WTC11 (cell line): ENCODE measurements around the gene NANOS1. TPM values are rescaled to one million over a fixed set of nuclear protein-coding genes. Genes with fewer than 3 reads are reported as not detected.

Experiments used
- AFF4 ChIP-seq: sonication (generic); formaldehyde crosslinking; IDR thresholded peaks from 2 replicates; pipeline ENCODE4 v1.8.1; 2023; ENCODE audit warnings: mild to moderate bottlenecking, missing genetic modification reagents, borderline replicate concordance
- ATF6 ChIP-seq: sonication (generic); formaldehyde crosslinking; IDR thresholded peaks from 2 replicates; pipeline ENCODE4 v1.8.1; 2023; ENCODE audit warnings: mild to moderate bottlenecking, missing genetic modification reagents
- E2F1 ChIP-seq: sonication (generic); formaldehyde crosslinking; IDR thresholded peaks from 2 replicates; pipeline ENCODE4 v1.8.0; 2022; ENCODE audit warnings: mild to moderate bottlenecking, missing genetic modification reagents
- E2F4 ChIP-seq: sonication (generic); formaldehyde crosslinking; IDR thresholded peaks from 2 replicates; pipeline ENCODE4 v1.8.1; 2022; ENCODE audit warnings: low read depth, mild to moderate bottlenecking, moderate library complexity, missing genetic modification reagents, borderline replicate concordance
- FOXJ3 ChIP-seq: sonication (generic); formaldehyde crosslinking; IDR thresholded peaks from 2 replicates; pipeline ENCODE4 v1.9.0; 2021; ENCODE audit warnings: missing genetic modification reagents, mild to moderate bottlenecking, borderline replicate concordance
- FOXK1 ChIP-seq: sonication (generic); formaldehyde crosslinking; IDR thresholded peaks from 2 replicates; pipeline ENCODE4 v1.8.0; 2022; ENCODE audit warnings: mild to moderate bottlenecking, moderate library complexity, missing genetic modification reagents
- IRF1 ChIP-seq: sonication (generic); formaldehyde crosslinking; IDR thresholded peaks from 2 replicates; pipeline ENCODE4 v1.8.0; 2023; ENCODE audit warnings: missing genetic modification reagents
- MYBL2 ChIP-seq: sonication (generic); formaldehyde crosslinking; IDR thresholded peaks from 2 replicates; pipeline ENCODE4 v1.8.1; 2023; ENCODE audit warnings: mild to moderate bottlenecking, moderate library complexity, missing genetic modification reagents
- NR3C1 ChIP-seq: sonication (generic); formaldehyde crosslinking; conservative IDR thresholded peaks from 2 replicates; pipeline ENCODE4 v1.8.1; 2023; ENCODE audit warnings: low read depth, mild to moderate bottlenecking, missing genetic modification reagents
- PRDM15 ChIP-seq: sonication (generic); formaldehyde crosslinking; IDR thresholded peaks from 2 replicates; pipeline ENCODE4 v1.8.0; 2022; ENCODE audit warnings: missing genetic modification reagents
- PREB ChIP-seq: sonication (generic); formaldehyde crosslinking; IDR thresholded peaks from 2 replicates; pipeline ENCODE4 v1.8.1; 2022; ENCODE audit warnings: mild to moderate bottlenecking, missing genetic modification reagents, moderate library complexity, borderline replicate concordance
- PRRX2 ChIP-seq: fragments of 250-450 bp; sonication (Bioruptor Pico); IDR thresholded peaks from 2 replicates; pipeline ENCODE4 v1.8.0; 2021; ENCODE audit warnings: mild to moderate bottlenecking
- SMAD3 ChIP-seq: sonication (generic); formaldehyde crosslinking; IDR thresholded peaks from 2 replicates; pipeline ENCODE4 v1.8.0; 2022; ENCODE audit warnings: missing genetic modification reagents, mild to moderate bottlenecking, borderline replicate concordance
- SOX15 ChIP-seq: fragments of 250-450 bp; sonication (Bioruptor Pico); IDR thresholded peaks from 2 replicates; pipeline ENCODE4 v1.9.0; 2021; ENCODE audit warnings: mild to moderate bottlenecking
- TCF7 ChIP-seq: sonication (generic); formaldehyde crosslinking; IDR thresholded peaks from 2 replicates; pipeline ENCODE4 v1.8.0; 2022; ENCODE audit warnings: mild to moderate bottlenecking, low read depth, missing genetic modification reagents, moderate library complexity
- TEAD1 ChIP-seq: sonication (generic); formaldehyde crosslinking; IDR thresholded peaks from 2 replicates; pipeline ENCODE4 v1.8.0; 2022; ENCODE audit warnings: mild to moderate bottlenecking, missing genetic modification reagents
- ZNF263 ChIP-seq: sonication (generic); formaldehyde crosslinking; IDR thresholded peaks from 2 replicates; pipeline ENCODE4 v1.8.1; 2022; ENCODE audit warnings: low read depth, mild to moderate bottlenecking, moderate library complexity, missing genetic modification reagents
- ZNF396 ChIP-seq: fragments of 250-450 bp; sonication (Bioruptor Pico); IDR thresholded peaks from 2 replicates; pipeline ENCODE4 v1.8.0; 2021; ENCODE audit warnings: mild to moderate bottlenecking, moderate library complexity, borderline replicate concordance
- ZNF671 ChIP-seq: fragments of 250-450 bp; sonication (Bioruptor Pico); IDR thresholded peaks from 2 replicates; pipeline ENCODE4 v1.8.0; 2021; ENCODE audit warnings: mild to moderate bottlenecking
- total RNA-seq: library from RNA; stranded (reverse); gene quantifications from 3 replicates; pipeline ENCODE4 v1.2.3, GENCODE V29; 2021

The NANOS1 gene
- total RNA-seq, 1 experiment from 2014 or later, result 2.9 TPM

- TF ChIP-seq ZNF396 (no peak), PRRX2 (peak; percentile 64), PRDM15 (CRISPR knock-in tag) (no peak), AFF4 (CRISPR knock-in tag) (no peak), E2F4 (CRISPR knock-in tag) (no peak), SMAD3 (CRISPR knock-in tag) (no peak), MYBL2 (CRISPR knock-in tag) (no peak), SOX15 (CRISPR knock-in tag) (no peak), NR3C1 (CRISPR knock-in tag) (no peak), IRF1 (CRISPR knock-in tag) (no peak), FOXK1 (CRISPR knock-in tag) (peak; percentile 58; the same call in 1 of the 2 replicates), TEAD1 (CRISPR knock-in tag) (0 out of 2 replicates have a peak, but pooled peaks have one; percentile 52), FOXJ3 (CRISPR knock-in tag) (no peak), TCF7 (CRISPR knock-in tag) (no peak), PREB (CRISPR knock-in tag) (no peak), E2F1 (CRISPR knock-in tag) (0 out of 2 replicates have a peak, but pooled peaks have one; percentile 29), ZNF263 (CRISPR knock-in tag) (no peak), ATF6 (CRISPR knock-in tag) (no peak), ZNF671 (CRISPR knock-in tag) (0 out of 2 replicates have a peak, but pooled peaks have one; percentile 18)
These were observed 1.1 kb downstream of the NANOS1 start (continued) for GRCh38 chr10:119030421-119031250.
